Subcutaneous abdominal adipose tissue (tissue), 5 donors: ENCODE data around the gene SIPA1L3.
A peak's percentile ranks its signal among the peaks of the same experiment; 100 is the strongest.

Experiments
- H3K27ac ChIP-seq: one replicate; pipeline ENCODE4 v1.7.0; 2013; ENCODE audit warnings: low read depth, mild to moderate bottlenecking, inconsistent platforms, low read length, moderate library complexity
- H3K27me3 ChIP-seq, 5 donors: one replicate each; pipeline ENCODE4 v1.7.0; 2013; ENCODE audit warnings: low read length in 5 of 5, inconsistent platforms in 1 of 5; ENCODE audit not compliant: control insufficient read depth in 5 of 5, insufficient read depth in 4 of 5
- H3K36me3 ChIP-seq, 5 donors: one replicate each; pipeline ENCODE4 v1.7.0; 2013; ENCODE audit warnings: low read length in 5 of 5; ENCODE audit not compliant: control insufficient read depth in 5 of 5, insufficient read depth in 5 of 5
- H3K4me1 ChIP-seq, 5 donors: one replicate each; pipeline ENCODE4 v1.7.0; 2013; ENCODE audit warnings: low read length in 5 of 5, mild to moderate bottlenecking in 3 of 5, moderate library complexity in 1 of 5; ENCODE audit not compliant: control insufficient read depth in 5 of 5, insufficient read depth in 5 of 5
- H3K4me3 ChIP-seq, 5 donors: one replicate each; pipeline ENCODE4 v1.7.0; 2013; ENCODE audit warnings: low read length in 5 of 5, low read depth in 1 of 5
- H3K9ac ChIP-seq, 5 donors: one replicate each; pipeline ENCODE4 v1.7.0; 2013; ENCODE audit warnings: low read length in 5 of 5, mild to moderate bottlenecking in 4 of 5, moderate library complexity in 3 of 5
- H3K9me3 ChIP-seq, 5 donors: one replicate each; pipeline ENCODE4 v1.7.0; 2013; ENCODE audit warnings: low read length in 5 of 5; ENCODE audit not compliant: control insufficient read depth in 5 of 5
- donor health status: healthy.
- donor health status: healthy.
- donor health status: healthy.
- donor health status: healthy.
- donor health status: healthy.

SIPA1L3 gene

DNA sequence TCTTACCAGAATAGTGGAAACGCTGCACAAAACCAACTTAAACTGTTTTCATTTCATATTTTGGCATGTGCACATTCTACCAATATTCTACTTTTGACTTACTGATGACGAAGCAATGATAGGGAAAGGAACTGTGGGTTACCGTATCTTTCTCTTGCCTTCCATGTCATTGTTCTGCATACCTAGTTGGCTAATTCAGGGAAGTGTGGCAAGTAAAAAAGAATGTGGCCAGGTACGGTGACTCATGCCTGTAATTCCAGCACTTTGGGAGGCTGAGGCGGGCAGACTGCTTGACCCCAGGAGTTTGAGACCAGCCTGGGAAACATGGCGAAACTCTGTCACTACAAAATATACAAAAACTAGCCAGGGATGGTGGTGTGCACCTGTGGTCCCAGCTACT, 108.2 kb downstream of the SIPA1L3 start:
- Histone ChIP-seq H3K4me3 (no peak overlapping the region), H3K9me3 (no peaks in the 10 kb centered on the region), H3K9ac (no peak overlapping the region), H3K36me3 (peaks cover 0 to 5% (median 0%) of the 10 kb centered on the region in 5 donors), H3K27ac (no peak overlapping the region), H3K27me3 (no peaks in the 10 kb centered on the region), H3K4me1 (peaks cover 0 to 5% (median 0%) of the 10 kb centered on the region in 5 donors)

DNA sequence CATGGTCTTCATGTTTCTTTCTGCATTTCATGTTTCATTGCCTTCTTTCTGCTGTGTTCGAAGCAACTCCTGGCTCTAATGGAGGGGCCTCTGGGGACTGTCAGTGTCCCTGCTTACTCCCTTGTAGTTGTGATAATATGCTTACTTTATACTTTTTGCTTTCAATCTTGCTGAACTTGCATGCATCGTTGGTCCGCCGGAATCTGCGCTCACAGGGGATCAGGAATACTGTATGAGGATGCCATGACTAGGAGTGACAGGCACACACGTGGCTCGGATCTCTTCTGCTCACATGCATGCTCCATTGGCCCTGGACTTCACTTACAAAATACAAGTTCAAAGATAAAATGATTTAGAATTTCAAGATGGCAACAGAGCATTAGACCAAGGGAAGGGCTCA, 108.8 kb downstream of the SIPA1L3 start:
- Histone ChIP-seq H3K27ac (no peak overlapping the region), H3K27me3 (no peaks in the 10 kb centered on the region), H3K4me1 (peaks cover 0 to 5% (median 0%) of the 10 kb centered on the region in 5 donors), H3K9ac (no peak overlapping the region), H3K4me3 (no peak overlapping the region), H3K9me3 (no peaks in the 10 kb centered on the region), H3K36me3 (peaks cover 0 to 5% (median 0%) of the 10 kb centered on the region in 5 donors)

DNA sequence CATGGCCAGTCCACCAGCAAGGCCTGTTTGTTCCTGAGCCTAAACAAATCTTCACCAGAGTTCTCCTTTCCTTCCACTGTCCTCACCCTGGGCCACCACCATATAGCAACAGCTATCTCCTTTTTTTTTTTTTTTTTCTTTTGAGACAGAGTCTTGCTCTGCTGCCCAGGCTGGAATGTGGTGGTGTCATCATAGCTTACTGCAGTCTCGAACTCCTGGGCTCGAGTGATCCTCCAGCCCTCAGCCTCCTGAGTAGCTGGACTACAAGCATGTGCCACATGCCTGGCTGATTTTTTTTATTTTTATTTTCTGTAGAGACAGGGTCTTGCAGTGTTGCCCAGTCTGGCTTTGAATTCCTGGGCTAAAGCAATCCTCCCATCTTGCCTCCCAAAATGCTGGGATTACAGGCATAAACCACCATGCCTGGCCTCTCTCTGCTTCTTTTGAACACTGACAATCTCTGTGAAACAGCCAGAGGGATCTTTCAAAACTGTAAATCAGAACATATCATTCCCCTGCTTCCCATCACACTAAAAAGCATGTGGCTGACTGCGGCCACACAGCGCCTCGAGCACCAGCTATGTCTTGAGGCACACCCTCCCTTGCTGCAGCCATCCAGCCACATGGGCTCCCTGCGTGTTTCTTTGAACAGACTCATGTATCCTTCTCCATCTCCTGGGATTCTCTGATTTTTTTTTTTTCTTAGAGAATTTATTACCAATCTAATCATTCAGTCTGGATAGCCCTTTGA, 110.6 kb downstream of the SIPA1L3 start:
- H3K4me3 ChIP-seq: no peak overlapping the region
- no peaks in the 10 kb centered on the region for H3K27me3 ChIP-seq
- no peak overlapping the region for H3K9ac ChIP-seq
- peaks cover 0 to 8% (median 0%) of the 10 kb centered on the region in 5 donors for H3K4me1 ChIP-seq
- no peak overlapping the region for H3K27ac ChIP-seq
- H3K9me3 ChIP-seq: no peaks in the 10 kb centered on the region
- H3K36me3 ChIP-seq: peaks cover 0 to under 1% (median 0%) of the 10 kb centered on the region in 5 donors

DNA sequence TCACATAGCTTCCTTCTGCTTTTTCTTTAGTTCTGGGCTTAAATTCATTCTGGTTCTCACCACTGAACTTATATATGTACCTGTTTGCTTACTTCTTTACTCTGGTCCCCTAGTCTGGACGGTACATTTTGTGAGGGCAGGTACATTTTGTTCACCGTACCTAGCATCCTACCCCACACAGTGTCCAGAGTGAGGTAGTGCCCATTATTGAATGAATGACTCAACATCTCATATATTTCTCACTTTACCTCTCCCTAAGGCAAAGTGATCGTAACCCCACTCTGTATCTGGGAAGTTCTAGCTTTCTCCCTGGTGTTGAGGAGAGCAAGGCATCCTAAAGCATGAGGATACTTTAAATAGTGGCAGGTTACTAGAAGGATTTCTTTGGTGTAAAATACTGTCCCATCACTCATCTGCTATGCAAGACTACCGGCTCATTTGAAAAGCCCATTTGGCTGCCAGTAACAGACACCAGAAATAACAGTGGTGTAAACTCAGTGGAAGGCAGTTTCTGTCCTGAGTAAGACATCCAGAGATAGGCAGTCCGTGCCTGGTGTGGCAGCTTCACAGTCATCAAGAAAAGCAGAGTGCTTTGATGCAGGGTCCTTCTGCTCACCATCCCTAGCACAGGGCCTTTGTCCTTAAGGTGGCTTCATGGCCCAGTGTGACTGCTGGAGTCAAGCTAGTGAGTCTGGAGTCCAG, 111.8 kb downstream of the SIPA1L3 start:
- H3K9me3 ChIP-seq: no peaks in the 10 kb centered on the region
- H3K4me1 ChIP-seq: peaks cover 0 to 19% (median 6%) of the 10 kb centered on the region in 5 donors
- no peak overlapping the region for H3K9ac ChIP-seq
- no peak overlapping the region for H3K27ac ChIP-seq
- H3K27me3 ChIP-seq: no peaks in the 10 kb centered on the region
- H3K4me3 ChIP-seq: no peak overlapping the region
- H3K36me3 ChIP-seq: no peaks in the 10 kb centered on the region

DNA sequence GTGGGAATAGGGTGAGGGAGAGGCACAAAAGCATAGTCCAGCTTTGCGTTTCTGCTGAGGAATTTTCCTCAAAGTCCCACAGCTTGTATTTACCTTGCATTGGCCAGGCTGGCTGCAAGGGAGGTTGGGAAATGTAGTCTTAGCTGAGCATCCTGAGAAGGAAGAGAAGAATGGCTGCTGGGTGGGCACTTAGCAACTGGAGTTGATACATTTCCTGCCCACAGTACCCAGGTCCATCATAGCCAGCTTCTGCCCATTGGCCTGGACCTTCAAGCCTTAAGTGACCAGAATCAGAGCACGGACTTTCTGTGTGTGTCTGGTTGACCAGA, 112.4 kb downstream of the SIPA1L3 start:
- no peak overlapping the region for H3K4me3 ChIP-seq
- H3K9ac ChIP-seq: no peak overlapping the region
- H3K9me3 ChIP-seq: no peaks in the 10 kb centered on the region
- H3K4me1 ChIP-seq: peaks cover 0 to 19% (median 6%) of the 10 kb centered on the region in 5 donors
- no peaks in the 10 kb centered on the region for H3K36me3 ChIP-seq
- H3K27ac ChIP-seq: no peak overlapping the region
- no peaks in the 10 kb centered on the region for H3K27me3 ChIP-seq

DNA sequence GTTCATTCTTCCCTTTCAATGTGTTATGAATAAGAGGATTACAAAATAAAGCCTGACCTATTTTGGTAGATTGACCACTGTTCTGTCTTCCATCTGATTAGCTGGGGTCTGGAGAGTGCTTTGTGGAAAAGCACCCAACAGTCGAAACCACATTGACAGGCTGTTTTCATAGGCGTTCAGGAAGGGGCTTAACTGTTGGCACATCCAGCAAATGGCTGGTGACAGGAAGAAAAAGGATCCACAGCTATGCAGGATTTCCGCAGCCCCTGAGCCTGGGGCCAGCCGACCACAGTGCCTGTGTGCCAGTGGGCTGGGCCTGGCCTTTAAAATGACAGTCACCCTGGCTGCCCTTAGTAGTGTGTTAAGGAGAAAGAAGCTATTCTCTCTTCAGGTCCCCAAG, 113.3 kb downstream of the SIPA1L3 start:
- Histone ChIP-seq H3K9me3 (no peaks in the 10 kb centered on the region), H3K9ac (peak overlapping the region in 1 of 5 donors; percentile 43), H3K27ac (no peak overlapping the region), H3K36me3 (no peaks in the 10 kb centered on the region), H3K4me3 (no peak overlapping the region), H3K27me3 (no peaks in the 10 kb centered on the region), H3K4me1 (peaks cover 0 to 23% (median 6%) of the 10 kb centered on the region in 5 donors)

DNA sequence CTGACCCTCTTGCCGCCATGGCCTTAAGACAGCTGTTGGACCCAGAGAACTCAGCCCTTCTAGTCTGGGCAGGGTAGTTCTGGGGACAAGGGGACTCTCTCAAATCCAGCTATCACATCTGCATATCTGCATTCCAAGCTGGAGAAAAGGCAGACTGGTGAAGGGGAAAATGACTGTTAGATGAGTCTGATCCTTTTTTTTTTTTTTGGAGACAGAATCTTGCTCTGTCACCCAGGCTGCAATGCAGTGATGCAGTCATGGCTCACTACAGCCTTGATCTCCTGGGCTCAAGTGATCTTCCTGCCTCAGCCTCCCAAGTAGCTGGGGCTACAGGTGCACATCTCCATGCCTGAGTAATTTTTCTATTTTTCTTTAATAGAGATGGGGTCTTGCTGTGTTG, 114.3 kb downstream of the SIPA1L3 start:
- Histone ChIP-seq H3K9me3 (no peaks in the 10 kb centered on the region), H3K4me1 (peaks cover 0 to 30% (median 12%) of the 10 kb centered on the region in 5 donors), H3K4me3 (no peak overlapping the region), H3K27ac (no peak overlapping the region), H3K36me3 (no peaks in the 10 kb centered on the region), H3K9ac (no peak overlapping the region), H3K27me3 (no peaks in the 10 kb centered on the region)

DNA sequence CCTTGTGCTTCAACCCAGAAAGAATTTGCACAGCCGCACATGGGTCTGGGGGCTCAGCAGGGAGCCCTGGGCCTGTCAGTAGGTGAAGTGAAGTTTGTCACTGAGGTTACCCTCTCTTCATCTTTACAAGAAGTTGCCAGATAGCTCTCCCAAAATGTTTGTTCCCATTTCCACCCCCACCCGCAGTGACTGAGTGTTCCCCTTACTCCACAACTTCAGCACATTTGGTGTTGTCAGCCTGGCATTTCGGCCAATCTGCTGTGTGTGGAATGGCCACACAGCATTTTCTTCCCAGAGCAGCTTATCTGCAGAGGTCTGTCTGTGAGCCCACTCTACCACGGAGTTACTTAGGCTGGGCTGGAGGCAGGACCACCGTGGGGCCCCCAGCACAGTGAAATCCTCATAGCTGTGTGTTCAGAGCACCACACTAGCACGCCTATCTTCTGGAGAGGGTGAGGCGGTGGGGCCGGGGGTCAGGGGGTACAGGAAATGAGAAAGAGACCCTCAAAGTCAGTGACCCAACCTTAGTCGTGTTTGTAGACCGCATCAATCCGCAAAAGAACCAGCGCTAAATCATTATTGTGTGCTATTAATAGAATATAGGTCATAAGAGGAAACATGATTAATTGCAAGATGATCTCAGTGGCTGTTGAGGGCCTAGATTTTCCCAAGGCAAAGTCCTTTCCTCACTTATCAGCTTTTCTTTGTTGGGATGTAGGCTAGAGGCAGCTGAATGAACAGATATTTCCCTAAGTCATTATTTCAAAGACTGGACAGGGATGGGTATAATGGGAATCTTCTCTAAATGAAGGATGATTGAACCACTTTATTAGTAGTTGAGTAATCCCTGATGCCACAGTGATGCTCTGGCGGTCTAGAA, 116.0 kb downstream of the SIPA1L3 start:
- Histone ChIP-seq H3K9ac (no peak overlapping the region), H3K36me3 (no peaks in the 10 kb centered on the region), H3K4me3 (no peak overlapping the region), H3K27ac (no peak overlapping the region), H3K27me3 (no peaks in the 10 kb centered on the region), H3K4me1 (peaks cover 0 to 30% (median 12%) of the 10 kb centered on the region in 5 donors), H3K9me3 (no peaks in the 10 kb centered on the region)

DNA sequence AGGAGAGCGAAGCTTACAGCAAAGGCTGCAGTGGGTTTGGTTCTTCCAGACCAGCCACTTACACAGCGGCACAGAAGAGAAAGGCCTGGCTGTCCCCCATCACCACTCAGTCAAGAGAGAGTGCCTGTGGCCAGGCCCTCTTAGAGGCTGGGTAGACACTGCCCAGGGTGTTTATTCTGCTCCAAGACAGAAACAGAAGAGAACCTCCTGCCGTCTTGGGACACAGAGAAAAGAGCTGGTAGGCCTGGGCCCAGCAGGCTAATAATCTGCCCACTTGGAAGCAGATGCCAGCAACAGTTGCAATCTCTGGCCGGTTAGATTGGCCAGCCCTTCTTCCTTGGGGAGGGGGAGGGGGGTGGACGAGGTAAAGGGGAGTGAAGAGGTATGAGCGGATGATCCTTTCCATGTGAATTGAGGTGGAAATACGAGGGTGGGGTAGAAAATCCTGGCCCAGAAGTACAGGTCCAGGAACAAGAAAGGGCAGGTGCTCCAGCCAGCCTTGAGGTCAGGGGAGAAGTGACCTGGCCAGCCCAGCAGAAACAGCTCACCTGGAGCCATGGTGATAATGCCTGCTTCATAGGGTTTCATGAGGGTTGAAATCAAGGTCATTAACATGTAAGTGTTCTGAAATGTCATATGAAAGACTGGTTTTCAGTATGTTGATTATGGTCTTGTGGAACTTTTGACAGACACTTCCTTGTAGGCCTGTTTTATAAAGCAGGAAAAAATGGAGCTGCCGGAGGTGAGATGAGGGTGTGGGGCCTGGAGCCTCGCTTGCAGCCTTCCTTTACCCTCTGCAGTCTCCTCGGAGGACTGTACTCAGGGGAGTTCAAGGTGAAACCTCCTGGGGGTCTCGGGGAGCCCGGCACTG, 116.9 kb downstream of the SIPA1L3 start:
- H3K4me3 ChIP-seq: no peak overlapping the region
- no peak overlapping the region for H3K27ac ChIP-seq

More for the DNA sequence above, 116.9 kb downstream of the SIPA1L3 start:
- no peaks in the 10 kb centered on the region for H3K9me3 ChIP-seq
- no peaks in the 10 kb centered on the region for H3K36me3 ChIP-seq
- H3K4me1 ChIP-seq: peaks cover 0 to 30% (median 12%) of the 10 kb centered on the region in 5 donors
- H3K9ac ChIP-seq: no peak overlapping the region
- no peaks in the 10 kb centered on the region for H3K27me3 ChIP-seq
